ENCODE measurements around the gene ADRB1. TPM values are rescaled to one million over a fixed set of nuclear protein-coding genes. Genes with fewer than 3 reads are reported as not detected.

Gene ADRB1
- total RNA-seq, 1 donor from 2014 or later: 35.6 TPM

DNA sequence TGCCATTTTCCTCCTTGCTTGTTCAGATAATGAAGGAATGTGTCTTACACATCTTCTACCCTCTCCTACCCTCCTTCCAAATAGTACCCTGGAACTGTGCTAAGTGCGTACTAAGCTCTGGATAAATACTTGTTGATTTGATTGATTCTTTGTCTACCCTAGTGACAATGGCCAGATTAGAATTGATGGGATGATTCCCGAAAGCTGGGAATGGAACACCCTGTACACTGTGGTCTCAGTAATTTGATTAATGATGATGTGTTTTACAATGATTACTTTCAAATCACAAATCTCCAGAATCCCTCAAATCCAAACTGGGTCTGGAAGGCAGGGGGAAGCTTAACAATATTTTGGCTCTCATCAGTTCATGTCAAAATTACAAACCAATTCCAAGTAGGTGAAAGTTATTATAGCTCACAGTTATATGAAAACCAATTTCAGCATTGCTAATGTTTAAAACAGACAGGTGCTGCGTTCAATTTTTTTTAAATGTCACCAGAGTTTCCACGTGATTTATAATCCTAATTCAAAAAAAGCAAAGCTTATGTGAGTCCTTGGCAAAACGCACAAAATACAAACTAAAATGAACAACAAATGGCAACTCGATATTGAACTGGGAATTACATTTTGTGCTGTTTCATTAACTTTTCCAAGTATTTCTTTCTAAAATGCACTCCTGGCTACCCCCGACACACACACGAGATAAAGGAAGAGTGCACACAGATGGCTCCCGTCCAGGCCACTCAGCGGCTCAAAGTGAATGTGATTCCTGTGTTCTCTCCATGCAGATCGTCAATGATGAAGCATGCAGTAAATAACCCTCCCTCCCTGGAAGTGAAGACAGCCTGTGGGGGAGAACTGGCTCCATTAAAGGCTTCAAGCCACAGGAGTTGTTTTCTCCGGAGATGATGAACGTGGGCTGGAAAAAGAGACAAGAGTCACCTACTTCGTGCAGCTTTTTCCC, 21.7 kb upstream of the ADRB1 start:
- peaks cover 30% of the 10 kb centered on the region for H3K4me1 ChIP-seq
- H3K27ac ChIP-seq: no peak overlapping the region
- no peaks in the 10 kb centered on the region for H3K9me3 ChIP-seq
- no peak overlapping the region for H3K4me3 ChIP-seq
- TF ChIP-seq, protein P1, sequence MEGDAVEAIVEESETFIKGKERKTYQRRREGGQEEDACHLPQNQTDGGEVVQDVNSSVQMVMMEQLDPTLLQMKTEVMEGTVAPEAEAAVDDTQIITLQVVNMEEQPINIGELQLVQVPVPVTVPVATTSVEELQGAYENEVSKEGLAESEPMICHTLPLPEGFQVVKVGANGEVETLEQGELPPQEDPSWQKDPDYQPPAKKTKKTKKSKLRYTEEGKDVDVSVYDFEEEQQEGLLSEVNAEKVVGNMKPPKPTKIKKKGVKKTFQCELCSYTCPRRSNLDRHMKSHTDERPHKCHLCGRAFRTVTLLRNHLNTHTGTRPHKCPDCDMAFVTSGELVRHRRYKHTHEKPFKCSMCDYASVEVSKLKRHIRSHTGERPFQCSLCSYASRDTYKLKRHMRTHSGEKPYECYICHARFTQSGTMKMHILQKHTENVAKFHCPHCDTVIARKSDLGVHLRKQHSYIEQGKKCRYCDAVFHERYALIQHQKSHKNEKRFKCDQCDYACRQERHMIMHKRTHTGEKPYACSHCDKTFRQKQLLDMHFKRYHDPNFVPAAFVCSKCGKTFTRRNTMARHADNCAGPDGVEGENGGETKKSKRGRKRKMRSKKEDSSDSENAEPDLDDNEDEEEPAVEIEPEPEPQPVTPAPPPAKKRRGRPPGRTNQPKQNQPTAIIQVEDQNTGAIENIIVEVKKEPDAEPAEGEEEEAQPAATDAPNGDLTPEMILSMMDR (IDR thresholded peaks at IDR 0.05): no peak
- ATAC-seq: no peak
- intact Hi-C loops (cut with DNase I): no loop called here
- DNase-seq: no peak
- H3K27me3 ChIP-seq (ENCODE audit: low read depth): no peaks in the 10 kb centered on the region
- no peaks in the 10 kb centered on the region for H3K36me3 ChIP-seq

DNA sequence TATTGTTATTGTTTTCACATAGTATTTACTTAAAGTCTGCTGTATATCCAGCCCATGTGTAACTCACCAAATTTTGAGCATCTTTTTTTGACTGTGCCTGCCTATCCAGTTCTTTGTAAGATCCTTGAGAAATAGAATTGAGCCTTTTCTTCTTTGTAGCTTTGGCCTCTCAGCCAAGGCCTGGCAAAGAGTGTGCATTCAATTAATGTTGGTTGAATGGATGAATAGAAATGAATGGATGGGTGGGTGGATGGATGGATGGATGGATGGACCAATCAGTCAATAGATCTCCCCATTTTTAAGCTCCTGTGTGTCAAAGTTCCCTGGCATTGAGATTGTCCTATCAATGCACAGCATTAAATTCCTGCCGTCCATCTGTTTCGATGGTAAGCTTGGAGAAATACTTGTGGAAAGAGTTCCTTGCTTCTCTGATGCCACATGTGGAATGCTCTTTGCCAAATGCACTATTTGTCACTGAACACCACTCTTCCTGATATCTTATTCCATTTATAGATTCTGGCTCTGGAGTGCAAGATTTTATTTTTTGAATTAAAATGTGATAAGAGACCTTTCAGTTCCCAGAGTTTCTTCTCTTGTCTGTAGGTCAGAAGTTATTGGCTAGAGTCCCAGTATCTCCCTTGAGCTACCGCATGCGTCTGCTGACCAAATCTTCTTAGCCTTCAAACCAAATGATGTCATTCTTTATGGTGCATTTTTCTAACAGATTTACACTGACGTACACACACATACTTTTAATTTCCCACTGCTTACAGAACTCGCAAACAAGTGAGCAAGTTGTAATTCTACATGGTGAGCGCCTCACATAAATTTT, 20.7 kb upstream of the ADRB1 start:
- no peak overlapping the region for H3K27ac ChIP-seq
- ATAC-seq: no peak
- intact Hi-C loops (cut with DNase I): no loop called here

DNA sequence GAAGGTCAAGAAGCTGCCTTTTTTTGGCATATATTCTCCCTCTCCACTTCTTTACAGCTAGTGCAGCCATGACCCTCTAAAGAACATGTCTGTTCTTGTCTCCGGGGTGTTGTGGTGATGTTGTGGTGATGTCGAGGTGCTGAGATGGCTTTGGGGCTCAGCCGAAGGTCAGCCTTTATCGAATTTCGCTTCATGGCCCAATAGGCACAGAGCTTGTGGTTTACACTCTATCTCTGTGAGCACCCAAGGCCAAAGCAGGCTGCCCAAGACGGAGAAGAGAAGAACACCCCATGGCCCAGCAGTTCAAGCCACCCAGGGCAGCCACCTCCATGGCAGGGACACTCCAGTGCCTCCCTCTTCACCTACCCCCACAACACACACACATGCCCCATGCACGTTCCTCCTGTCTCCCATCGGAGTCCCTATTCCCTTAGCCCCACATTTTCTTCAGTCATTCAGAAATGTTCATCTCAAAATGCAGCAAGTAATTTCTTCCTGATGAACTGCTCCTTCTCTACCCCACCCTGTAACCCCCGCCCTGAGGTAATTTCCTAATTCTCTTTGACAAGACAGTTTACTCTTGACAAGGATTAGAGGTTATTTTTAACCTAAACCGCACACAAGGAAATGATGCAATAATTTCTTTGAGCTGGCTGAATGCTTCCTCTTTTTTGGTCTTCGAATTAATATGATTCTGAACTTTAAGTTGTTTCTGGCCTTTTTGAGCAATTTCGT, 18.6 kb upstream of the ADRB1 start:
- Histone ChIP-seq H3K9me3 (no peaks in the 10 kb centered on the region), H3K27me3 (ENCODE audit: low read depth) (no peaks in the 10 kb centered on the region), H3K4me3 (no peak overlapping the region), H3K4me1 (peaks cover 34% of the 10 kb centered on the region), H3K27ac (peak overlapping the region; percentile 51), H3K36me3 (no peaks in the 10 kb centered on the region)
- TF ChIP-seq, protein P1 (IDR thresholded peaks at IDR 0.05): no peak
- peak; percentile 51 to 70 for ATAC-seq
- DNase-seq: no peak
- intact Hi-C loops (cut with DNase I): no loop called here

More for the DNA sequence above, 20.7 kb upstream of the ADRB1 start:
- H3K4me3 ChIP-seq: no peak overlapping the region
- no peaks in the 10 kb centered on the region for H3K36me3 ChIP-seq
- H3K27me3 ChIP-seq (ENCODE audit: low read depth): no peaks in the 10 kb centered on the region
- peaks cover 34% of the 10 kb centered on the region for H3K4me1 ChIP-seq
- H3K9me3 ChIP-seq: no peaks in the 10 kb centered on the region
- no peak for DNase-seq
- TF ChIP-seq, protein P1 (IDR thresholded peaks at IDR 0.05): no peak

DNA sequence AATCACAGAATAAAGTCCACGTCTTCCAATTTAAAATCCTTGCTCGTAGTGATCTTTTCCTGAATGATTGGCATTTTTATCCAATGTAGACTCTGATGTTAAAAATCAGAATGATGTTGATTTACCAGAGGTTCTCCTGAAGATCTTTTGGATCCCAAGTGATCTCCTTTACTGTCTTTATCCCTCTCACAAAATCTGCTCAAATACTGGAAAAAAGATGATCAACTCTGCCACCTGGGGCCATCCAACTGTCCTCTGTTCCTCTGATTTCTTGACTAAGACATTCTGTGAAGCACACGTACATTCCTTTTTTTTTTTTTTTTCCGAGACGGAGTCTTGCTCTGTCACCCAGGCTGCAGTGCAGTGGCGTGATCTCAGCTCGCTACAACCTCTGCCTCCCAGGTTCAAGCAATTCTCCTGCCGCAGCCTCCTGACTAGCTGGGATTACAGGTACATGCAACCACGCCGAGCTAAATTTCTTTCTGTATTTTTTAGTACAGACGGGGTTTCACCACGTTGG, 18.0 kb upstream of the ADRB1 start:
- Histone ChIP-seq H3K4me1 (peaks cover 34% of the 10 kb centered on the region), H3K36me3 (no peaks in the 10 kb centered on the region), H3K27me3 (ENCODE audit: low read depth) (no peaks in the 10 kb centered on the region), H3K4me3 (no peak overlapping the region), H3K9me3 (no peaks in the 10 kb centered on the region), H3K27ac (peak overlapping the region; percentile 78)
- no peak for DNase-seq
- intact Hi-C loops (cut with DNase I): no loop called here
- no peak for ATAC-seq
- TF ChIP-seq, protein P1 (IDR thresholded peaks at IDR 0.05): no peak
